Astrocyte (in vitro differentiated cells and primary cell): ENCODE data around the gene FAF2. TPM values are rescaled to one million over a fixed set of nuclear protein-coding genes. Genes with fewer than 3 reads are reported as not detected.

ENCODE experiments used
- DNase-seq: peaks from one replicate; pipeline ENCODE4 v3.0.0-alpha.2; 2010; ENCODE audit warnings: low read depth
- FAIRE-seq: peaks from 2 replicates; lab custom pipeline; 2011; peaks lifted over from hg19 to GRCh38; lab: Jason Lieb, UNC
- H2AFZ ChIP-seq: 2 replicates; pipeline ENCODE4 v1.6.0; 2012; ENCODE audit warnings: low read depth, low read length, inconsistent platforms
- H3K27ac ChIP-seq: 2 replicates; pipeline ENCODE4 v1.5.1; 2011; ENCODE audit warnings: low read depth, low read length, inconsistent platforms
- H3K27me3 ChIP-seq: 2 replicates; pipeline ENCODE4 v1.6.0; 2011; ENCODE audit warnings: low read length, inconsistent platforms; ENCODE audit not compliant: insufficient read depth
- H3K36me3 ChIP-seq: 2 replicates; pipeline ENCODE4 v1.5.1; 2011; ENCODE audit warnings: low read length, inconsistent platforms; ENCODE audit not compliant: insufficient read depth
- H3K4me1 ChIP-seq: 2 replicates; pipeline ENCODE4 v1.5.1; 2011; ENCODE audit warnings: low read length, inconsistent platforms; ENCODE audit not compliant: insufficient read depth
- H3K4me2 ChIP-seq: 2 replicates; pipeline ENCODE4 v1.6.0; 2012; ENCODE audit warnings: low read length, inconsistent platforms
- H3K4me3 ChIP-seq: 2 replicates; pipeline ENCODE4 v1.5.1; 2011; ENCODE audit warnings: low read depth, mild to moderate bottlenecking, low read length, inconsistent platforms; ENCODE audit not compliant: insufficient read depth
- H3K79me2 ChIP-seq: 2 replicates; pipeline ENCODE4 v1.6.0; 2012; ENCODE audit warnings: mild to moderate bottlenecking, low read length, inconsistent platforms; ENCODE audit not compliant: insufficient read depth
- H3K9ac ChIP-seq: 2 replicates; pipeline ENCODE4 v1.6.0; 2012; ENCODE audit warnings: mild to moderate bottlenecking, low read length, inconsistent platforms
- H3K9me3 ChIP-seq: 2 replicates; pipeline ENCODE4 v1.5.1; 2012; ENCODE audit warnings: low read depth, mild to moderate bottlenecking, low read length, inconsistent platforms; ENCODE audit not compliant: insufficient read depth
- H4K20me1 ChIP-seq: 2 replicates; pipeline ENCODE4 v1.6.0; 2012; ENCODE audit warnings: low read length, inconsistent platforms; ENCODE audit not compliant: insufficient read depth
- H3K27ac Mint-ChIP-seq: one replicate; pipeline ENCODE4 v1.8.0; 2021; ENCODE audit warnings: mild to moderate bottlenecking, mixed read lengths; ENCODE audit not compliant: unreplicated experiment
- H3K27me3 Mint-ChIP-seq: one replicate; pipeline ENCODE4 v1.8.0; 2021; ENCODE audit warnings: low read depth, mixed read lengths; ENCODE audit not compliant: unreplicated experiment
- H3K36me3 Mint-ChIP-seq: one replicate; pipeline ENCODE4 v1.8.0; 2021; ENCODE audit warnings: low read depth, mixed read lengths; ENCODE audit not compliant: unreplicated experiment
- H3K4me1 Mint-ChIP-seq: one replicate; pipeline ENCODE4 v1.8.0; 2021; ENCODE audit warnings: low read depth, mixed read lengths; ENCODE audit not compliant: unreplicated experiment
- H3K4me3 Mint-ChIP-seq: one replicate; pipeline ENCODE4 v1.8.0; 2021; ENCODE audit warnings: mild to moderate bottlenecking, moderate library complexity, mixed read lengths; ENCODE audit not compliant: unreplicated experiment
- H3K9me3 Mint-ChIP-seq: one replicate; pipeline ENCODE4 v1.8.0; 2021; ENCODE audit warnings: mild to moderate bottlenecking, mixed read lengths; ENCODE audit not compliant: unreplicated experiment
- CTCF ChIP-seq: IDR thresholded peaks from 2 replicates; pipeline ENCODE4 v1.5.1; 2011; ENCODE audit warnings: low read depth, mild to moderate bottlenecking, inconsistent platforms, low read length, moderate library complexity; ENCODE audit not compliant: insufficient read depth
- EZH2 ChIP-seq: IDR thresholded peaks from 2 replicates; pipeline ENCODE4 v1.6.1; 2012; ENCODE audit warnings: mild to moderate bottlenecking, low read length, inconsistent platforms; ENCODE audit not compliant: insufficient read depth
- total RNA-seq: library from RNA; stranded (reverse); gene quantifications from 2 replicates; pipeline ENCODE4 v1.2.1, GENCODE V29; 2021

FAF2 gene
- total RNA-seq, 1 donor from 2014 or later: 56.2 TPM

GRCh38 chr5:176401281-176402205 lies 46.6 kb upstream of the FAF2 start:
- Mint-ChIP-seq H3K9me3 (no peaks in the 10 kb centered on the region), H3K4me1 (peaks cover 4% of the 10 kb centered on the region), H3K27me3 (no peaks in the 10 kb centered on the region), H3K4me3 (no peak overlapping the region), H3K27ac (no peak overlapping the region), H3K36me3 (peaks cover 12% of the 10 kb centered on the region)
- no peak overlapping the region for H3K4me3 ChIP-seq
- TF ChIP-seq EZH2: no peak
- TF ChIP-seq CTCF: no peak
- no peaks in the 10 kb centered on the region for H4K20me1 ChIP-seq
- FAIRE-seq: no peak
- no peaks in the 10 kb centered on the region for H3K36me3 ChIP-seq
- DNase-seq: no peak
- no peak overlapping the region for H2AFZ ChIP-seq
- H3K27ac ChIP-seq: no peak overlapping the region
- no peaks in the 10 kb centered on the region for H3K9me3 ChIP-seq
- no peaks in the 10 kb centered on the region for H3K4me1 ChIP-seq
- no peaks in the 10 kb centered on the region for H3K79me2 ChIP-seq
- H3K27me3 ChIP-seq: no peaks in the 10 kb centered on the region
- no peak overlapping the region for H3K9ac ChIP-seq
- no peak overlapping the region for H3K4me2 ChIP-seq

DNA sequence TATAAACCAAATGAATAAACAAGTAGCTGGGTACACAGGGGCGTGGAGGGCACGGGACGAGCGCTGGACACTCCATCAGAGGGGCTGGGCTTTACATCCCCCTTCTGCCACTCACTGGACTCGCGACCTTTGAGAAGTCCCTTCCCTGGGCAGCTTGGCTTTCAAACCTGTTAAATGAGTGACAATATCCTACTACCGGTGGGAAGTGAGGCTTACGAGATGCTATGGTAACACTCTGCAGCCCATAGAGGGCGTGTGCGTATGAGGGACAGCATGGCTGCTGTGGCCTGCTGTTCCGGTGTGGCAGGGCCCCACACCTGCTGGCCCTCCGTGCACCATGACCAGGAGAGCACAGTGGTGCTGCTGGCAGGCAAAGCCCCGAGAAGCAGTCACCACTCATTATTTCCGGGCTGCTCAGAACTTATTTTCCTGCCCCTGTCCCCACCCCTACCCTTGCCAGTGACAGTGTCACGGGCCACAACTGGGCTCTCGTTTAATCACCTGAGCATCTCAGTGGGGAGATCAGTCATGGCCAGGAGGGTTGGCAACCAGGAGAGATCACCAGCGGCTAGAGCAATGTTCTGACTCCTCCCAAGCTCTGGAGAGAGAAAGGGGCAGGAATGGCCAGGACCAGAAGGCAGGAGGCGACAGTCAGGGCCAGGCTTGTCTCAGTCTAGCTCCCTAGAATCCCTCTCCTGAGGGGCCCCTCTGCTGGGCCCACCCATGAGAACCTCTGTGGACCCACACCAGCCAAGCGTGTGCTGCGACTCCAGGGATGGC lies 42.3 kb upstream of the FAF2 start:
- H4K20me1 ChIP-seq: peaks cover 11% of the 10 kb centered on the region
- no peak for FAIRE-seq
- H3K9me3 ChIP-seq: no peaks in the 10 kb centered on the region
- no peaks in the 10 kb centered on the region for H3K27me3 Mint-ChIP-seq
- no peaks in the 10 kb centered on the region for H3K9me3 Mint-ChIP-seq
- no peaks in the 10 kb centered on the region for H3K79me2 ChIP-seq
- H3K4me2 ChIP-seq: no peak overlapping the region
- TF ChIP-seq CTCF (no peak), EZH2 (no peak)
- no peak overlapping the region for H2AFZ ChIP-seq
- no peak overlapping the region for H3K9ac ChIP-seq
- DNase-seq: no peak
- H3K27ac ChIP-seq: no peak overlapping the region
- H3K27me3 ChIP-seq: no peaks in the 10 kb centered on the region
- no peak overlapping the region for H3K27ac Mint-ChIP-seq
- no peak overlapping the region for H3K4me3 Mint-ChIP-seq
- H3K36me3 ChIP-seq: peaks cover 2% of the 10 kb centered on the region
- peaks cover 3% of the 10 kb centered on the region for H3K4me1 Mint-ChIP-seq
- no peaks in the 10 kb centered on the region for H3K4me1 ChIP-seq
- H3K4me3 ChIP-seq: no peak overlapping the region
- peaks cover 20% of the 10 kb centered on the region for H3K36me3 Mint-ChIP-seq
